Activated CD4-positive, alpha-beta T cell treated with anti-CD3 and anti-CD28 coated beads, Interleukin-2, amount 50 U/mL, for 4 hours (primary cell): ENCODE data around the gene GAS1.

Experiments
- DNase-seq, 2 experiments: peaks; one replicate each; pipeline ENCODE4 v3.0.0-alpha.2; 2020

Gene GAS1

GRCh38 chr9:86947146-86948073 is at the start of gene GAS1:
TSS of gene GAS1 (minus strand) at chr9:86947506. CDS start at chr9:86946779, 727 bp downstream.
- DNase-seq: peak; percentile 45 to 50

- no peak for DNase-seq
Measured at GRCh38 chr9:86994231-86994630, 46.9 kb upstream of the GAS1 start.

- no peak for DNase-seq
Measured at GRCh38 chr9:86993830-86994229, 46.5 kb upstream of the GAS1 start.

GRCh38 chr9:86991077-86991476 is 43.8 kb upstream of the GAS1 start:
- DNase-seq: no peak

DNA sequence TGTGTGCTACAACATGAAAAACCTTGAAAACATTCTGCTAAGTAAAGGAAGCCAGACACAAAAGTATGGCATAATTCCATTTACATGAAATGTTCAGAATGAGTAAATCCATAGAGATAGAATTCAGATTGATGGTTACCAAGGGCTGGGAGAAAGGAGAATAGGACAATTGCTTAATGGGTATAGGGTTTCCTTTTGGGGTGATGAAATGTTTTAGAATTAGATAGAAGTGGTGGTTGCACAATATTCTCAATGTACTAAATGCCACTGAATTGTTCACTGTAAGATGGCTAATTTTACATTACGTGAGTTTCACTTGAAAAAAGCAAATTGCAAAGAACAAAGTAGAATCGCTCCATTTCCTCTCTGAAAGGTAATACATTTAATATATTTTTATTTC is 43.0 kb upstream of the GAS1 start:
- DNase-seq: no peak

- DNase-seq: no peak
Measured at GRCh38 chr9:86987900-86988299, 40.6 kb upstream of the GAS1 start.

- DNase-seq: no peak
Measured at GRCh38 chr9:86985132-86985647, 37.9 kb upstream of the GAS1 start.

DNA sequence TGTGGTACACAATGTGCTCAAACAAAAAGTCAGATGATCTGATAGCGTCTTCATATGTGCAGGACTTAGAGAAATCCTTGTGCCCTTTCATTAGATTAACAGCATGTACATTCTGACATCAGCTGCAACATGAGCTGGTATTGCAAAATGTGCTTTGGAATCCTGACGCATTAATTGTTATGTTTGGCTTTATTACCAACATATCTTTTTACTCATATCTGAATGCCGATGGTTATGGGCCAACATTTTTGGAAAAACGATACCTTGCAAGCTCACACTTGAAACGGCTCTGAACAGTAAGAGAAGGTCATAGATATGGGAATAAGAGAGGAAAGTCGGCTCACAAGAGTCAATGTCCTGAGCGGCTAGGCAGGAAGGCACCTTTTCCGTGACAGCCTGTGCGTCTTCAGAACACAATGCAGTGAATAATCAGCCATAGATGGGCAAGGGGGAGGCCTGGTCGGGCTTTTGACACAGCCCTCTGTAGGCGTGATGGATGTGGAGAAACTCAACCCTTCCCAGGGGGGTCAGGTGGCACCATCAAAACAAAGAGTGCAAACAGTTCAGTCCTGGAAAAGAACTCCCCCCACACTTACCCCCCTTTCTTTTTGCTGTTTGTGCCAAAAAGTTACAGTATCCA is 36.4 kb upstream of the GAS1 start:
- no peak for DNase-seq

DNA sequence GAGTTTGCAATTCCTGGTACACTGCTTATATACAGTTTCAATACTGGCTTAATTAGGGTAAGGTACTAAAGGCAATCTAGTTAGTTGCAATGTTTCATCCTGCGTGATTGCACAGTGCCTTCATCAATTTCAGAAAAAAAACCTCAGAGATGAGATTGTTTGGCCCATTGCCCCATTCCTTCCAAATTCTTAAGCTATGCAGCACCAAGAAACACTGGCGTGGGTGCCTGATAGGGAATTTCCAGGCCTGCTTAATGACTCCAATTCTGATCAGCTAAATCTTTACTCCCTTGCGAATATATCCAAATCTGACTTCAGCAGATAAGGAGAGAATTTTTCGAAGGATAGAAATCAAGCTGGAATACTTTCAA is 35.9 kb upstream of the GAS1 start:
- no peak for DNase-seq

- no peak for DNase-seq
Measured at GRCh38 chr9:86980802-86981201, 33.5 kb upstream of the GAS1 start.

DNA sequence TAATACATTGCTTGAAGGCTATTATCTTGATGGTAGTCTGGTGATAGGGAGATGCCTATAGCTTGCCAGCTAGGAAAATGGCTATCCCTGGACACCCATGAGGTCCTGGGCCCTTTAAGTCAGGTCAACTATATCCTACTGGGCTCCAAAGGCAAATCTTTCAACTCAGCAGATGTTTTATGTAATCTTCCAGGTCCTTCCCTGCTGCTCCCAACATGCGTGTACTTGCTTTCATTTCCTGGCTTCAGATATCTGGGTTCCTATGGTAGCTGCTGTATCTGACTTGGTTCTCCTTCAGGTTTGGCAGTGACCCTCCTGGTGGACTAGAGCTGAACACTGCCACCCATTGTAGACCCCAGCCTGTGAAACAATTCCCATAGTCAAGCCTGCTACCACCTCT is 32.4 kb upstream of the GAS1 start:
- no peak for DNase-seq

- DNase-seq: no peak
Measured at GRCh38 chr9:86978922-86979474, 31.7 kb upstream of the GAS1 start.

DNA sequence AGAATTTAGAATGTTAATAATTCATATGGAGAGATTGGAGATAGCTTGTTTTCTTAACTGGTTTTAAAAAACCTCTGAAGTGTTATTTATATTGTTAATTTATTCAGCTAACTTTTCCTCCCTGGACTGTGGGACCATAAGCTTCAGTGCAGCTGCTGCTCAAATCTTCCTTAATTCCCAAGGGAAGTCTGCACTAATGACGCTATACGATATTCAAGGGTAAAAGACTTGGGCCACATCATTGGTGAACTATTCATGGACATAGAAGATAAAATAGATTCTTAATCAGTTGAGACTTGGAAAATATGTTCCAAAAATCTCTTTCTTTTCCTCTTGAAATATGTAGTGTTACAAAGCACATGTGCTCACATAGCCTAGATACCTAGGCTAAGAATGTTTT is 31.1 kb upstream of the GAS1 start:
- DNase-seq: no peak

DNA sequence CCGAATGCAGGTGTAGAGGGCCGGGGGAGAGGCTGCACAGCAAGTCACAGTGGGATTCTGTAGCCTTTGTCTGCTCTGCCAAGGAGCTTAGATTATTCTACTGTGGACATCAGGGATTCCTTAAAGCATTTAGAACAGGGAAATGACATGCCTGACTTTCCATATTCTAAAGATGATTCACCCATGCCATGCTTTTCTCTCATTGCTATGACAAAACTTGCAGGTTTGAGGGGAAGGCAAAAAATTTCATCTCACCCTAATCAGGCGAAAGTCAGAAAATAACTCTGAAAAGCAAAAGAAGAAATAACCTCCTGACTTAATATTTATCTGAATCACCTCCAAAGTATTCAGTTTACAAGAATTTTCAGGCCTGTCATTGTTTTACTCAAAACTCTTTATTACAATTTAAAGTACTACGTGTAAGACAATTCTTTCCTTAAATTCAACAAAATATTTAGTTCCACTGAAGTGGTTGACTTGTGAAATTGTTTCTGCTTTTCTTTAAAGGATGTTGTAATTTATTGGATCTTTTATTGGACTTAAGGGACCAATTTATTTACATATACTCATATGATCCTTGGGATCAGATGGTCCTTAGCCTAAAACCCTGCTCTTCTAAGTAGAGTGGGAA is 30.0 kb upstream of the GAS1 start:
- DNase-seq: no peak

GRCh38 chr9:86975606-86976005 is 28.3 kb upstream of the GAS1 start:
- DNase-seq: no peak

DNA sequence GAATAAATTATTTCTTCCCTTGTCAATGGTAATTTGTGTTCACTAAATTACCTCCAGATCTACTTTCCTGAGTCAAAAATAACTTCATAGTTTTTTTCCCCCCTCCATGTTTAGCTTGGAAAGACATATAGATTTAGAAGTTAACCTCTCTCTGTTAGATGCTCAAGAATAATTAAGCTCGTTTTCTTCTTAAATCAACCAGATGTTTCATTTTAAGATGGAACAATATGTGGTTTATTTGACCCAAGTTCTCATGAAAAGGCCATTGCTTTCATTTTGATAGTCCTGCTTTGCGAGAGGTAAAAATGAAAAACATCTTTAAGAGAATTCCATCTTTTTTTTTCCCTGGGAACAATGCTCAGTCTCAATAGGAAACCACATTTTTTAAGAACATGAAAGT is 27.7 kb upstream of the GAS1 start:
- no peak for DNase-seq

- no peak for DNase-seq
Measured at GRCh38 chr9:86974421-86974820, 27.1 kb upstream of the GAS1 start.

DNA sequence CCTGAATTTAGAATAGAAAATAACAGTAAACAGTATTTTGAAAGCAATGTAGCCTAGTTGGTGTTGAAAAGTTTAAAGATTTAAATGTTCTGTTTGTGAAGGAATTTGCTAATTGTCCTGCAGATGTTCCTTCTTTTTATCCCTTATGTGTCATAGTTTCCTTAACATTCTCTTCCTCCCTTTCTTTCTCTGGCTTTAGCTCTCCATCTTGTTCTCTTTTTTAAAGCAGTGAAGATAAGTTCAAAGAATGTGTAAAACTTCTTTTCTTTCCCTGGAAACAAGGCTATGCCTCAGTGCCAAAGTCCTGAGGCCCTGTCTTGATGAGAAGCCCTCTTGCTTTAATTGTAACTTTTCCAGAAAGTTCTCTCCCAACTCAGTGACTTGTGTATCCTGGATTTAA is 24.4 kb upstream of the GAS1 start:
- DNase-seq: no peak

- DNase-seq: no peak
Measured at GRCh38 chr9:86968258-86968920, 21.1 kb upstream of the GAS1 start.

DNA sequence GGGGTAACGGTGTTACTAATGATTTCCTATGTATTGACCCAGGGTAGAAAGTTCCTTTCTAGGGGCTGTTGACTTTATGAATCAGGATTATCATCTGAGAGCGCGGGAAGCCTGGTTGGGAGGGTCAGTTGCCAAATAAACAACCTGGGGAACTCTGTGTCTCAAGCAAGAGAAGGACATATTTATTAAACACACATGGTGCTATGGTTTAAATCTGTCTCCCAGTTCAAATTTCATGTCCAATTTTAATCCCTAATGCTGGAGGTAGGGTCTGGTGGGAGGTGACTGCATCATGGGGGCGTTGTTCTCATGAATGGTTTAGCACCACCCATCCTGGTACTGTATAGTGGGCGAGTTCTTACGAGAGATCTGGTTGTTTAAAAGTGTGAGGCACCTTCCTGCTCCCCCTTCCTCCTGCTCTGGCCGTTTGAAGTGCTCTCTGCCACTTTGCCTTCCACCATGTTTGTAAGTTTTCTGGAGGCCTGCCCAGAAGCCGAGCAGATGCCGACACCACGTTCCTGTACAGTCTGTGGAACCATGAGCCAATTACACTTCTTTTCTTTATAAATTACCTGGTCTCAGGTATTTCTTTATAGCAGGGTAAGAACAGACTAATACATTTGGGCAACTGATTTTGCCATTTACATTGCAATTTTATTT is 19.7 kb upstream of the GAS1 start:
- DNase-seq: no peak

DNA sequence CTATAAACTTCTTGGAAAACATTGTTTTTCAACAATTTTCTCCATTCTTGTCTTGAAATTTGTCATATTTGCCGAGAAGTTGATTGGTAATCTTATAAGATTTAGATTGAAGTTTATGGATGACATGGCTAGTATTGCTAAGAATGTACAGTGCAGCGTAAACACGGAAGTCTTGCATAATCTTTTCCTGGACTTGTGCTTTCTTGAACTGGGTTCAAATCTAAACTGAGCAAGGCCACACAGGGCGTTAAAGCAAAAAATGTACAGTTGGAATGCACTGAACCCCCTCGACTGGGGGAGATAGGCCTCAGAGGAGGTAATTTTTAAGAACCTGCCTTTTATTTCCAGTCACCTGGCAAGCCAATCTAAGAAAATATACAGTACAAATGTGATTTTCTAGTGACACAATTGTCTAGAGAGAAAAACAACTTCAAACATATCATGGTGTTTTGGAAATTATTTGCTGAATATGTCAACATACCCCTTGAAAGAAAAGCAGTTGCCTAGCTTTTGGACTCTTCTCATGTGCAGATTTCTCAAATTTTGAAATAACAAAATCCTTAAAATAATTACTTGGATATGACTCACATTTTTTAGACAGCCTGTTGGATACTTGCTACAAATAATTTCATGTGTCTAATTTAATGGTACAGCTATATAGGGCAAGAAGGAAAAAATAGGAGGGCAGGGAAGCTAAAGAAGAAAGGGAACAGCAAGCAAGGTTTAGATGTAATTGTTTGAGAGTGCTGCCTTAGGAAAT is 18.5 kb upstream of the GAS1 start:
- no peak for DNase-seq

GRCh38 chr9:86962692-86963091 is 15.4 kb upstream of the GAS1 start:
- no peak for DNase-seq
